Islet precursor cell (in vitro differentiated cells): Measurements from ENCODE around the gene TMEM222.
"Not testable (repeated sequence)": the region's sequence is repeated elsewhere in the genome, so short reads cannot be mapped to it uniquely, and the experiment has no call there.

Experiments
- DNase-seq: peaks from one replicate; pipeline ENCODE4 v3.0.0-alpha.2; 2018

Gene TMEM222

GRCh38 chr1:27321813-27322568 is at the start of gene TMEM222:
Gene TMEM222, plus strand, starts transcription at chr1:27322163. Its CDS starts 35 bp downstream, at chr1:27322198.
- DNase-seq, result peak; percentile 99

DNA sequence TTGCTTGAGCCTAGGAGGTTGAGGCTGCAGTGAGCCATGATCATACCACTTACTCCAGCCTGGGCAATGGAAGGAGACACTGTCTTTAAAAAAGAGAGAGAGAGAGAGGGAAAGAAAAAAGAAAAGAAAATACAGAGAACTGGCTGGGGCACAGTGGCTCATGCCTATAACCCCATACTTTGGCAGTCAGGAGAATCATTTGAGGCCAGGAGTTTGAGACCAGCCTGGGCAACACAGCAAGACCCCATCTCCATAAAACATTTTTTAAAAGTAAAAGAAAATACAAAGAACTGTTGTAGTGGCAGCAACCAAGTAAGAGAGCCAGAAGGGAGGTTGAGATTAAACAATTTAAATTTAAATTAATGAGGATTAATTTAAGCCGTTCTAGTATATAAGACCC is 47.8 kb upstream of the TMEM222 start:
- no peak for DNase-seq

GRCh38 chr1:27275696-27276095 is 46.3 kb upstream of the TMEM222 start:
- no peak for DNase-seq

DNA sequence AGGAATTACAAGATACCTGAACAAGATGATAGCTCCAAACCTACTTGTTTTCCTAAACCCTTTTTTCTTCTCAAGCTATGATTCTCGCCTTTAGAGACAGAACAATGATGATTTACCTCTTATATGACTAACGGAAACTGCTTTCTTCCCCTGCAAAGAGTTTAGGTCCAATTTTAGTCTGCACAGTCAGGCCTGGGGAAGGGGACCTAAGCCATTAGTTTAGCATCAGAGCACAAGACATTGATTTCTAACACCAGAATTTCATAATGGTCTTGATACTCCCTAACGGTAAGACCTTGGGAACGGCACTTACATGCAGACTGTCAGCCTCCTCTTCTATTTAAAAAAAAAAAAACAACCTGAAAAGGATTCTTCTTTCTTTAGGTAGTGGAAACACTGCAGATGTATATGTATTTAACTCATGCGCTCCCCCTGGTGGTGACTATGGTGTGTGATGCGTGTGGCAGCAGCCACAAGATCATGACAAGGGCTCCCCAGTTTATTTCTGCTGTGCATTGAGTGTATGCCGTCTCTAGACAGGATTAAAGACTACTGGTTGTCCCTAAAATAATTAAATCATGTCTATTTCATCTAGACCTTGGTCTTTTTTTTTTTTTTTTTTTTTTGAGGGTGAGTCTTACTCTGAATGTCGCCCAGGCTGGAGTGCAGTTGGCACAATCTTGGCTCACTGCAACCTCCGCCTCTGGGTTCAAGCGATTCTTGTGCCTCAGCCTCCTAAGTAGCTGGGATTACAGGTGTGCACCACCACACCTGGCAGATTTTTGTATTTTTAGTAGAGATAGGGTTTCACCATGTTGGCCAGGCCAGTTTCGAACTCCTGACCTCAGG is 37.3 kb upstream of the TMEM222 start:
- peak; percentile 82 for DNase-seq

DNA sequence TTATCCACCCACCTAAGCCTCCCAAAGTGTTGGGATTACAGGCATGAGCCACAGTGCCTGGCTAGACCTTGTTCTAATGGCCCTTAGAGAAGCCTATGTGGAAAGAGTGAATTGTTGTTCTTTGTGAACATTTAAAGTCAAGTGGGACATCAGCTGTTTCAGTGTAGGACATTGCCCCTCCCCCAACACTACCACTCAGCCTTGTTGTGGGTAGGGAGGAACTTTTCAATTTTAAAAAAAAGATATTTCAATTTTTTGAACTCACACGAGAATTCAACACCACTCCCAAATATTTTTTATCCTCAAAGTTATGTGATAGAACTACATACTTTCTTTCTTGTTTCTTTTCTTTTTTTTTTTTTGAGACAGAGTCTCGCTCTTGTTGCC is 36.7 kb upstream of the TMEM222 start:
- peak; percentile 15 for DNase-seq

- DNase-seq, result peak; percentile 10
Observed at GRCh38 chr1:27285821-27286220, 36.1 kb upstream of the TMEM222 start.

GRCh38 chr1:27289125-27289524 is 32.8 kb upstream of the TMEM222 start:
- not testable (repeated sequence) for DNase-seq

DNA sequence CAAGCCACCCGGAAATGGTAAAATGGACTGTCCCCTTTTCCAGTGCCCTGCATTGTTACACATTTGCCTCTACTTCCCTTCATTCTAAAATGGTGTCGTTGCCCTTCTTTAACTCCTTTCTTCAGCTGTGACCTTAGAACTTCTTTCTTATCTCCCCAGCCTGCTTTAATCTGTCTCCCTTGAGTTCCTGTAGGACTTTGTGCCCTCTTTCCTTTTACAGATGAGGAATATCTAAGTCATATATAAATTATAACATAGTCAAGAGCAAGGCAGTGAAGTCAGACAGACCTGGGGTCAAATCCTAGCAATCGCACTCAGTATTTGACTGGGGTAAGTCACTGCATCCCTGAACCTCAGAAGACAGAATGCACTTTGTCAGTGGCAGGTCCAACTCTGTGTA is 31.4 kb upstream of the TMEM222 start:
- peak; percentile 7 for DNase-seq

GRCh38 chr1:27292106-27292505 is 29.9 kb upstream of the TMEM222 start:
- no peak for DNase-seq

DNA sequence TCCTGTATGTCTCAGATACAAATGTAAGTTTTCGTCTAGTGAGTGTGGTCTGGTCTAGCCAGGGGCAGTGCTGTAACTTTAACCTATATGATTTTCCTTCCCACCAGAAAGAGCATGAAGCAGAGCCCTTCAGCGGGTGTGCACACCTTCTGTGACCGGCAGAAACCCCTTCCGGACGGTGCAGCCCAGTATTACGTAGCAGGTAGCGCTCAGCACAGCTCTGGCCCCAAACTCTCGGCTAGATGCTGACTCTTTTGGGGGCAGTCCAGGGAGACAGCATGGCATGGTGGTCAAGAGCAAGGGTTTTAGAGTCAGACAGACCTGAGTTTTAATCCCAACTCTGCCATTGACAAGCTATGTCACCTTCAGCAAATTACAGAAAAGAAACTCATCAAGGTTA is 28.0 kb upstream of the TMEM222 start:
- DNase-seq, result peak; percentile 33

GRCh38 chr1:27296773-27297291 is 25.1 kb upstream of the TMEM222 start:
- DNase-seq, result peak; percentile 80

GRCh38 chr1:27297903-27298302 is 24.1 kb upstream of the TMEM222 start:
- DNase-seq, result peak; percentile 37

DNA sequence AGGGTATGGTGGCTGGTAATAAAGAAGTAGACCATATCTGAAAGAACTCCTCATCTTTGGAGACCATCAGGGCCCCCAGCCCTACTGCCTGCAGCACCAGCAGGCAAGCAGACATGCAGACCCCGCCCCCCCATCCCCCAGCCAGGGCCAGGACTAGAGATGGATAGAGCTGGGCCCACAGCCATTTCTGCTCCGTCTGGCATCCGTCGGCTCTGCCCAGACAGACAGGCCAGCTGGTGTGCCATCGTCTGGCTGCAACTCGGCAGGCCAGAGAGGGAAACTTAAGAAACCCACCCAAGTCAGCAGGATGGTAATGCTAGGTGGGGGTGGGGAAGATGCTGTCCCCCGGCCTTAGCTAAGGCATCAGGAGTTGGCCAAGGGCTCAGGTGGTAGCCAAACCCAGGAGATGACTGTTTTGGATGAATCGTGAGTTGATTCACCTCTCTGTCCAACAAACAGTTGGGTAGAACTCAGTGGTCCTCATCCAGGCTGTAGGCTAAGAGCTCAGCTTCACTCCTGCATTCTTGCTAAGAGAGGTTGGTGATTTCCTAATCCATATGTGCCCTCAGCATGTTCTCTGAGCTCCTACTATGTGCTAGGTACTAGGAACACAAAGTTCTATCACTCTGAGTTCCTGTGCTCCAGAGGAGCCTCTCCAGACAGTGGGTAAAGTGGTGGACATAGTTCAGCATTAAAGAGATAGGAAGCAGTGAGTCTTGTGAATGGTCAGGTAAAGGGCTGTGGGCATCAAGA is 23.2 kb upstream of the TMEM222 start:
- DNase-seq, result peak; percentile 59

GRCh38 chr1:27299385-27300271 is 22.3 kb upstream of the TMEM222 start:
- peak; percentile 100 for DNase-seq

GRCh38 chr1:27300341-27301051 is 21.5 kb upstream of the TMEM222 start:
- peak; percentile 91 for DNase-seq

DNA sequence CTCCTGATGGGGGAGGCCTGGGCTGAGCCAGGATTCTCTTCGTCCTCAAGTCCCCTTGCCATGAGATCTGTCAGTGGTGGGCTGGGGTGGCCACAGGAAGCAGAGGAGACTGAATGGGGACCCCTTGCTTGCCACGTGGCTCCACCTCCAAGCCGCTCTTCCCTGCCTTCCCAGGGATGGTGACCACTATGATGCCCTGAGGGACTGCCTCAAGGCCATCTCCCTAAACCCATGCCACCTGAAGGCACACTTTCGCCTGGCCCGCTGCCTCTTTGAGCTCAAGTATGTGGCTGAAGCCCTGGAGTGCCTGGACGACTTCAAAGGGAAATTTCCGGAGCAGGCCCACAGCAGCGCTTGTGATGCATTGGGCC is 20.9 kb upstream of the TMEM222 start:
- no peak for DNase-seq

- DNase-seq, result no peak
Observed at GRCh38 chr1:27301582-27302199, 20.3 kb upstream of the TMEM222 start.

DNA sequence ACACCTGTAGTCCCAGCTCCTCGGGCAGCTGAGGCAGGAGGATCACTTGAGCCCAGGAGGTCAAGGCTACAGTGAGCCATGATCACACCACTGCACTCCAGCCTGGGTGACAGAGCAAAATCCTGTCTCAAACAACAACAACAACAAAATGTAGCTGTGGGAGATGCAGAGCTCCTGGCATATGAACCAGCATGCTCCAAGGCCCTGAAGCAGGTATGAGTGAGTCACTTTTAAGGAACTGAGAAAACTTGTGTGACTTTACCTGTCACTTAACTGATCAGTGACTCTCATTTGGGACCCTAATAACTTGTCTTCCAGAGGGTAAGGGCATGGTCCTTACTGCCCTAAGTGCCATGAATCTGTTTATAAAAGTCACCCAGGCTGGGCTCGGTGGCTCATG is 19.4 kb upstream of the TMEM222 start:
- no peak for DNase-seq

- no peak for DNase-seq
Observed at GRCh38 chr1:27303509-27303908, 18.5 kb upstream of the TMEM222 start.

- DNase-seq, result no peak
Observed at GRCh38 chr1:27306071-27306470, 15.9 kb upstream of the TMEM222 start.
